LHCN-M2 (cell line): ENCODE measurements around the gene SMIM23. TPM values are rescaled to one million over a fixed set of nuclear protein-coding genes. Genes with fewer than 3 reads are reported as not detected.

Source experiments
- DNase-seq: peaks from one replicate; pipeline ENCODE4 v3.0.0-alpha.2; 2012; ENCODE audit warnings: low read depth
- polyA plus RNA-seq: library from polyadenylated mRNA; unstranded; fragments of >200 nt; gene quantifications from one replicate; pipeline ENCODE4 v1.2.1, GENCODE V29; 2012; ENCODE audit warnings: missing spikeins
- total RNA-seq: library from RNA; depleted of rRNA; stranded (reverse); fragments of >200 nt; gene quantifications from 2 replicates; pipeline ENCODE4 v1.2.3, GENCODE V29; 2014; rRNA removed

Gene SMIM23
- not detected in 2 replicates for total RNA-seq
- polyA plus RNA-seq: not detected

GRCh38 chr5:171785517-171785916, at the start of gene SMIM23:
SMIM23 (plus strand) TSS chr5:171785817; CDS start chr5:171785872, 55 bp downstream.
- DNase-seq: no peak

GRCh38 chr5:171736976-171737891, 48.4 kb upstream of the SMIM23 start:
- no peak for DNase-seq

DNA sequence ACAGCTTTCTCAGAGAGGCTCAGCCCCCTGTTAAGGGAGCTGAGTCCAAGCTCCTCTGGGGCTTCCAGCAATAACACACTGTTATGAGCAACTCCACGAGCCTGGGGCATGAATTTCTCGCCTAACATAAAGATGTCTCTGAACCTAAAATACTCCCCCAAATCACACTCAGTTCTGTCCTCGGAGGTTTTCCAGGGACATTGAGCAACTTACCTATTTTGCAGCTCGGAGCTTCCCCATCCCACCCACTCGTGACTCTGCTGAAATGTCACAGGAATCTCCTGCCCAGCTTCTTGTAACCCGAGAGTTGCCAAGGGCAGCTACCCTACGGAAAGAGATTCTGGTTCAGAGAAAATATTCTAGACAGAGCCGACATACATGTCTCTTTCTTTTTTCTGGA, 47.1 kb upstream of the SMIM23 start:
- no peak for DNase-seq

DNA sequence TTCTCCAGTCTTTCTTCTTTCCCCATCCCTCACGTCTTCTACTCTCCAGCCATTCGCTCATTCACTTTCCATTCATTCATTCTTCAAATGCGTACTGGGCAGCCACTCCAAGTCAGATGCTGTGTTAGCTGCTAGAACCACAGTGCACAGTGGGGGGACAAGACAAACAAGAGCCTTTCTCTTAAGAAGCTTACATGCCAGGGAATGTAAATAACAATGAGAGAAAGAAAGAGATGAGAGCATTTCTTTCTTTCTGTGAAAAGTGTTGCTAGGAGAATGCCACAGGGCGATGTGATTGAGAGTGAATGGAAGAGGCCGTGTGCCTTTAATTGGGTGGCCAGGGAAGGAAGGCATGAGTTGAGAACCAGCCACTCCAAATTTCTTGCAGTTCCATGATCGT, 46.3 kb upstream of the SMIM23 start:
- no peak for DNase-seq

DNA sequence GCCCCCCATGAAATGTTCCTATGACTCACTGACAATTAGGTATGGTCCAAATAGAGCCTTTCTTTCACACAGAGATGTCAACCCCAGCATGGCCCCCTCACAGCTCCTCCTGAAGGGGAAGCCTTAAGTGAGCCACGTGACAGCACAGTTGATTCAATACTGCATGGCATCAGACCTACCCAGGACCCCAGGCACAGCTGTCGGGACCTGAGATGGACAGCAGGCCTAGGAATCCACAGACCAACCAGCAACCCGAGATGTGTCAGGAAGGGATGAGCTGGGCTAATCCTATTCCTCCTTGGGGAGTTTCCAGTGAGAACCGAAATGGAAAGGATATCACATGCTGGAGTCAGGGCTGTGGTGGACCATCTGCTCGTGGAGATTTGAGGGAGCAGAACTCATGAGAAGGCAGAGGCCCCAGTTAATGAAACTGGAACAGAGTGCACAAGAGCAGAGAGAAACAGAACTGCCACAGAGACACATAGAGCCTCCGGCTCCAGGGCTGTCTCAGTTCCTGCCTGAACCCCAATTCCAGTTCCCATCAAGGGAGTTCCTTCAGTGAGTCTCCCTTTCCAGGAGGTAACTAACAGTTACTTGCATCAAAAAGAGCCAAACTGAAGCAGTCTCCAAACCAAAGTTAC, 42.1 kb upstream of the SMIM23 start:
- DNase-seq: peak; percentile 50

- DNase-seq: no peak
Observed at GRCh38 chr5:171744264-171744663, 41.4 kb upstream of the SMIM23 start.

DNA sequence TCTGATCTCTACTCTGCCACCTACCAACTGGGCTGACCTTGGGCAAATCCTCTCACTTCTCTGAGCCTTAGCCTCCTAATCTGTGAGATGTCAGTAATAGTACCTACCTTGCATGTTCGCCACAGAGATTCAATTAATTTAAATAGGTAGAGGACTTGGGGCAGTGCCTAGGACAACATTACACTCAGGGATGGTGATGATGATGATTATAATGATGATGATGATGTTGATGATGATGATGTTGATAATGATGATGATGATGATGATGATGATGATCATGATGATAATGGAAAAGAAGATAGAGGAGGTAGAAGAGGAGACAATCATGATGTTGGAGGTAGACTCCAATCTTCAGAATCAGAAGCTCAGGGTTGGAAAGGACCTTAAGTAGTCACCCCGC, 40.7 kb upstream of the SMIM23 start:
- no peak for DNase-seq

GRCh38 chr5:171745602-171746001, 40.0 kb upstream of the SMIM23 start:
- DNase-seq: no peak

DNA sequence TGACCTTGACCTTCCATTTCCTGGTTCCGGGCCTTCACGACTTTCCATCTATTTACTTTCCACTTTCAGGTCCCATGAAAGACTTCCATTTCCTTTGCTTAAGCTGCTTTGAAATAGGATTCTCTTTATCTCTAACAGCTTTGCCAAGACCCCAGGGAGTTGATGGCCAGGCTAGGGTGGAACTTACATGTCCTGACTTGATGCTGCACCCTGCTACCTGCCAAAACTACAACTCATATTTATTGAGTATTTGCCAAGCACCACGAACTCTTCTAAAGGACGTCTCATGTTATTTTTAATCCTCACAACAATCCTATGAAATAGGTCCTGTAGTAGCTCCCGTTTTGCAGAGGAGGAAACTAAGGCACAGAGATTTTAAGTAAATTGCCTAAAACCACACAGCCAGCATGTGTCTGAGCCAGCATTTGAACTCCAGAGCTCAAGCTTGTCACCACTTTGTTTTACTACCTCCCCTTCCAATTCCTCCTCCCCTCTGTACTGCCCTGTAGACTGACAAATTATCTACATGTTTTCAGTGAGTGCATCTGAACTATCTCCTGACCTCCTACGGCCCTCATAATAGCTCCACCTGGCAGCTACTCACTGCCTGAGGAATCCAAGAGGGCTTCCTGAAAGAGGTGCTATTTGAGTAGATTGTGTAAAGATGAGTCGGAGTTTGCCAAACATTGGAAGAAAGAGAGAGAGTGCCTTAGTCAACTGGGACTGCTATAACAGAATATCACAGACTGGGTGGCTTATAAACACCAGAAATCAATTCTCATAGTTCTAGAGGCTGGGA, 38.4 kb upstream of the SMIM23 start:
- DNase-seq: no peak

DNA sequence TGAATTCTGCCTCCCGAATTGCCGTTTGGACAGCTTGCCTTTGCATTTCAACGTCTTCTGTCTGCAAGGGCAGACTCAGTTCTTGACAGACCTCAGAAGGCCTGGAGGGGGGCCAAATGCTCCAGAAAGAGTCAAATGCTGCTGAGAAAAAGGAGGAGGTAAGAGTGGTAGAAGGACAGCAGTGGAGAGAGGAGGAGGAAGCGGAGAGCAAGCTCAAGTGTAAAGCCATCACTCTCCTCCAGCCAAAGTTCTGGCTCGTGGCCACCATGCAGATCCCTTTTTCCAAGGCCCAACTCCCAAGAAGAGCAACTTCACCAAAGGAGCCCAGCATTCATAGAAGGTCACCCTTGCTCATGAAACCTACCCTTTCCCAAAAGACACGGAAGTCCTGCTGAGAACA, 36.9 kb upstream of the SMIM23 start:
- DNase-seq: no peak

- DNase-seq: no peak
Observed at GRCh38 chr5:171749365-171749764, 36.3 kb upstream of the SMIM23 start.

GRCh38 chr5:171750311-171750788, 35.3 kb upstream of the SMIM23 start:
- DNase-seq: no peak

- DNase-seq: peak; percentile 7
Observed at GRCh38 chr5:171755354-171755821, 30.2 kb upstream of the SMIM23 start.

- peak; percentile 74 for DNase-seq
Observed at GRCh38 chr5:171757853-171758535, 27.6 kb upstream of the SMIM23 start.

DNA sequence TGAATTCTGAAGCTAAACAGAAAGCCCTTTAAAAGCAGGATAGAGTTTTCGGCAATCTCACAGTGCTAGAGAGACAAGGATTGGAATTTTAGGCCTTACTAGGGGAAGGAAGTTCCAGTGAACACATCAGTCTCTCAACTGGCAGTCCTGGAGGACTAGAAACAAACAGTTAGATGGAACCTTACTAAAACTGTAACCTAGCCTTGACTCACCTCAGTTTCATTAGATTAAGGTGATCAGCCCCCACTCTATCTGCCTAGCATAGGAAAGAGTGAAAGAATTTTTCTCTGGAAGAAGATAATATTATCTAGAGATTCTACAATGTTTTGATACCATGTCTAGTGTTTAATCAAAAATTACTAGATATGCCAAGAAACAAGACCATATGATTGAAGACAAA, 25.8 kb upstream of the SMIM23 start:
- DNase-seq: no peak

GRCh38 chr5:171762021-171762608, 23.5 kb upstream of the SMIM23 start:
- DNase-seq: no peak

DNA sequence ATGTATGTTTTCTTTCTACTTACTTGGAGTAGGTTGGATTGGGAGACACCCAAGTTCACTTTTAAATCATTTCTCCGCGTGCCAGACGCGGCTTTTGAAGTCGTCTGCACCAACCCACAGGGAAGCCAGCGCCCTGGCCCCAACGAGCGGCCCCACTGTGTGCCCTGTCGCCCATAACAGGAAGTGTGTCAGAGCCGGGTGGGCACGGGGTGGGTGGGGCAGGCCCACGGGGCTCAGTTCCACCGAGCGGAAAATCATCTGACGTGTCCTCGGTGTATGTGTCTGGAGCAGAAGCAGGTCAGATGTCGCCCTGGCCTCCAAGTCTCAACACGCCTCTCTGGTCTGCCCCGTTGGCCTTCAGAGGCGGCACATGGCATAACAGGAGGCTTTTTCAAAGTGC, 22.7 kb upstream of the SMIM23 start:
- DNase-seq: no peak

DNA sequence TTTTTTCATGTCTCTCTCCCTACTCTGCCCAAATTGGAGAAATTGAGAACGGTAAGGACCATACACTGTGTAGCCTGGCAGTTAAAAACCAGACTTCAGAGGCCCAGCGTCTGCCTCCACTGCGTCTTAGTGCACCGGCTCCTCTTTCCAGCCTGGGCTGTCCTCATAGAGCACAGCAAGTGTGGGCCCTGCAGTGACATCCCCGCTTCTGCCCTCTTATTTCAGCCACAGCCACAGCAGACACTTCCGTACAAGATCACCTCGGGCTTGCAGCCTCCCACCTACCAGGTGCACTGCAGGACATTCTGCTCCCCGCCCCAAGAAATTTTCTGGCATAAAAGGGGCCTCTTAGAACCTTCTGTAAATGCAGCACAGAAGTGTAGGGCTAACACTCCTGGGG, 21.4 kb upstream of the SMIM23 start:
- DNase-seq: no peak

GRCh38 chr5:171766875-171767274, 18.7 kb upstream of the SMIM23 start:
- DNase-seq: no peak

- DNase-seq: no peak
Observed at GRCh38 chr5:171770153-171770552, 15.5 kb upstream of the SMIM23 start.

DNA sequence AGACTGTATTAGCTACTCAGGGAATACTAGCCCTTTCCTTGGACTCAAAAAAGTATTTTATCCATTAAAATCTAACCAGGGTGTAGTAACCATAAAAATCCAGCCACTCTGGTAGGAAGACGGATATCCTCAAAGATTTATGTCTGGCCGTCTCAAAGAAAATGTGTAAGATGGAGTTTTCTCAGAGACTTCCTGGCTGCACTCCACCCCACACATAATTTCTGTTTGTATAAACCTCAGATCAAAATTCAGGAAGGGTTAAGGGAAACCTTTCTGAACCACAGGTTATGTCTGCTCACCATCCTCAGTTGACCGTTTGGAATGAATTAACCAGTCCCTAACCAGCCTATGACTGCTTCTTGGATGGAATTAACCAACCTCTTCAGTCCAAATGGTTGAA, 13.8 kb upstream of the SMIM23 start:
- DNase-seq: no peak
